GM18517 (cell line): ENCODE measurements around the gene METTL17.
A peak's percentile ranks its signal among the peaks of the same experiment; 100 is the strongest.
"Not testable (repeated sequence)": the region's sequence is repeated elsewhere in the genome, so short reads cannot be mapped to it uniquely, and the experiment has no call there.

Source experiments
- ATAC-seq: cut with Tn5 transposase; IDR thresholded peaks from one replicate; pipeline ENCODE4 v1.9.1; 2021; ENCODE audit warnings: mild to moderate bottlenecking, moderate library complexity; ENCODE audit not compliant: unreplicated experiment

Gene METTL17

GRCh38 chr14:20989787-20990600 is at the start of gene METTL17:
TSS of gene METTL17 (plus strand) at chr14:20989980. CDS start at chr14:20990003, 23 bp downstream.
- ATAC-seq = peak; percentile 97

- ATAC-seq = not testable (repeated sequence)
Observed at GRCh38 chr14:20945146-20945545, 44.6 kb upstream of the METTL17 start.

DNA sequence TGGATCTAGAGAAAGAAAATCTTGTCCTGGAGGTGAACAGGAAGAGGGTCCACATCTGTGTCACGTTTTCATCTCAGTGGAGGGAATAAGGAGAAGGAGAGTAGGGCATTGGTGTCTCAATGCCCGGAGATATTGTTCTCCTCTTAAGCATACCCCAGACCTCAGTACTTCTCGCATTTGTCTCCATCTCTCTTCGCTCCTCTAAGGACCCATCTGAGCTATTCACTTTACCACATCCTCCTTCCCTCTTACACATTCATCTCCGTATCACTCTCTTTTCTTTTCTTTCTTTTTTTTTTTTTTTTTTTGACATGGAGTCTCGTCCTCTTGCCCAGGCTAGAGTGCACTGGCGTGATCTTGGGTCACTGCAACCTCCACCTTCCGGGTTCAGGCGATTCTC is 43.1 kb upstream of the METTL17 start:
- ATAC-seq = not testable (repeated sequence)

DNA sequence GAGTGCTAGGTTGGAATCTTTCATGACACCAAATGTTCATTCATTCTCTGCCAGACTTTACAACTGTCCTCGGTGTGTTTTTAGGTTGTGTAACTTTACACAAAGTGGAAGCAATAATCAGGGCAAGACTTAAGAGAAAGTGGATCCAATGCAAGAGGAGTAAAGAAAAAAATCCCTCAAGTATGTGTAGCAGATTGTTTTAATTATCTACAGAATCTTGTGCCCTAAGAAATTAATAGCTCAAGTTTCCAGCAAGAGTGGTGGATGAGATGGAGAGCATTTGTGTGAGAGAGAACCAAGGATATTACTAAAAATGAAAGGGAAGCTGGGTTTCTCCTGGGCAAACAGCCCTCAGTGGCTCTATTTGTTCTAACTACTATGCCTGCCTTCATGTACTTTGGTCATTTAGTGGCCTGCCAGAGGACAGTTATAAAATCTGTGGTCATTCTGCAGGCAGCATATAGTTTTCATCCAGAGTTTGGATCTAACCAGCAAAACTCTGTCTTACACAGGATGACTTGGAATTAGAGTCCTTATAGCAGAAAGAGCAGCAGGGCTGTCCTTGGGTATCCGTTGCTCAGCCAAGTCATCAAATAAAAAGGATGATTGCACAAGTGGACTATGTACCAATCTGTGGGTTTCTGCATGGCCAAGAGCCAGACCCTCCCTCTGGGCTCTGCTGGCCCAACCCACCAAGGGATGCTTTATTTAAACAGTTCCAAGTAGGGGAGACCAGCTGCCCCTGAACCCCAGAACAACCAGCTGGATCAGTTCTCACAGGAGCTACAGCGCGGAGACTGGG is 34.8 kb upstream of the METTL17 start, which contains the start of gene RNASE2:
RNASE2 (plus strand) TSS at position 752 of the 802 bp plus-strand sequence. CDS start 285 bp downstream, outside the sequence.
- not testable (repeated sequence) for ATAC-seq

DNA sequence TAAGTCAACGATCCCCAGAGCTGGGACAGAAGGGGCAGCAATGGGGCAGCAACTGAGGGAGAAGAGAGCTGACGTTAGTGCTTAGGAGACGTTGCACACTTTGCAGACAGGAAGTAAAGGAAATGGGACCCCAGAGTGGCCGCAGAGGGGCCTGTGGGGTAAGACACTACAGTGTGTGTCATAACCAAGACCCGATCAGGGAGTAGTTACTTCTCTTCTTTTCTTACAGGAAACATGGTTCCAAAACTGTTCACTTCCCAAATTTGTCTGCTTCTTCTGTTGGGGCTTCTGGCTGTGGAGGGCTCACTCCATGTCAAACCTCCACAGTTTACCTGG is 34.3 kb upstream of the METTL17 start:
- ATAC-seq = not testable (repeated sequence)

DNA sequence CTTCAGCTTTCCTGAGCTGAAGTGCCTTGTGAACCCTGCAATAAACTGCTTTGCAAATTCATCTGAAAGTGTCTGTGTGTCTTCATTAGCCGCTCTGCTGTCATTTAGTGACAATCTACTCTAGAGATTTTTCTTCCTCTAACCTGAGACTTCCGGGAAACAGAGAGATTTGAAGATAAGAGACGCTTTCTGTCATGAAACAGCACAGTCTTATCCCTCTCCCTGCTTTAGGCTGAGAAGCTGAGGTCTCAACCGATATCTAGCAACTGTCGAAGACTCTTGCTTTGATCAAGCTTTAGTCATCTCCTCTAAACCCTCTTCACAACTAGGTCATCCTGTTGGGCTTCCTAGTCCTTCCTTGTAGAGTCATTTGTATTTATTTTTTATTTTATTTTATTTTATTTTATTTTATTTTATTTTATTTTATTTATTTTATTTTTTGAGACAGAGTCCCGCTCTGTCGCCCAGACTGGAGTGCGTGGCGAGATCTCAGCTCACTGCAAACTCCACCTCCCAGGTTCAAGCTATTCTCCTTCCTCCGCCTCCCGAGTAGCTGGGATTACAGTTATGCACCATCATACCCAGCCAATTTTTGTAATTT is 33.3 kb upstream of the METTL17 start:
- no peak for ATAC-seq

GRCh38 chr14:20958946-20959345 is 30.8 kb upstream of the METTL17 start:
- not testable (repeated sequence) for ATAC-seq

- no peak for ATAC-seq
Observed at GRCh38 chr14:20969336-20969735, 20.4 kb upstream of the METTL17 start.

DNA sequence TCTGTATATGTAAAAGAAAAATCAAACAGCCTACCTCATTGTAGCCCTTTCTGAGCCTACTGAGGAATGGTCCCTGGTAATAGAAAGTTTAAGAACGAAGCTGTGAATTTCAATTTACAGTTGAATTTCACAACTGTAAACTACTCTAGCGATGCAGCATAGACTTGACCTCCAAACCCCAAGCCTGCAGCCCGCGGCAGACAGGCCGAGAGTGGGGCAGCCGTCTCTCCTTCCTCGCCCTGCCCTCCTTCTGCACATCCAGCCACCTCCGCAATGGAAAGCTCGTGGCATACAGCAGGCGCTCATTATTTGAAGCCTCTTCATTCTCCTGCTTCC is 19.2 kb upstream of the METTL17 start:
- peak; percentile 8 for ATAC-seq

DNA sequence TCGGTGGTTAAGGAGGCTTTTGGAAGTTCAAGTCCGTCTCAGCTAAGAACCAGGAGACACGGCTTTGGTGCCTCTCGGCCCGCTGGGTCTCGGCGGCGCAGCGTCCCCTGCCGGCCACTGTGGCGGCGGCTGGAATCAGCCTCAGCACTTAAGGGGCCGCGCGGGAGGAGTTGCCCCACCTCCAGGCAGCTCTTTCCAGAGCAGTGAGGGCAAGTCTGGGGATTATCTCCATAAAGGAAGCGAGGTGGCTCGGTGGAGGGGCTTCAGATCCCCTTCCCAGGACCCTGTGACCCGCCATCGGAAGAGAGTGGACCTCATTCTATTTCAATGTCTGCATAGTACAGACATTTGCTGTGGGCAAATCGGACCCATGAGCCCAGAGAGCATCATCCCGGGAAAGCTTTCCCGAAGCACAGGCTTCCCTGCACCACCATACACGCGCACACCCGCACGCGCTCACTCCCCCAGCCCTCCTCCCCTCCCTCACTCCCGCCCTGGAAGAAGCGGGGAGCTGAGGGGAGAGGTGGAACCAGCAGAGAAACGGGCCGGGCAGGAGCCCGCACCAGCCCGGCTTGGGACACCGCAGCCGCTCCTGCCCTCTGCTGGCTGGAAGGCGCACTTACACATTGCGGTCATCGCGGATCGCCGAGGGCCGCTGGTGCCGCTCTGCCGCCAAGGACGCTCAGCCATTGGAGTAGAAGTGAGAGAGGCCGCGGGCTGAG is 18.6 kb upstream of the METTL17 start:
- peak; percentile 80 for ATAC-seq

DNA sequence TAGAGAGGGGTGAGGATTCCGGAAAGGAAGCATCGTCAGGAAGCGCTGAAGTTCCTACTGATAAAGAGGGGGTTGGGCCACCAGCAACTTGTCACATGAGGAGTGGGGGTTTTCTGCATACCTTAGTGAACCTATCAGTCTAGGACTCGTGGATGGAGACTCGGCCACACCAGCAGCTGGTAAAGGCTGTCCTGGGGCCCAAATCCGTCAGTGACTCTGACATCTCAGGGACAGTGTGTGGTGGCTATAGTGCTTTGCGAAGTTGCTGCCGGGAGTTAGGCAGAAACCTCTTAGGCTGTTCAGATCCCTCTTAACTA is 18.1 kb upstream of the METTL17 start:
- ATAC-seq = peak; percentile 31

GRCh38 chr14:20973501-20973900 is 16.3 kb upstream of the METTL17 start:
- ATAC-seq = no peak

GRCh38 chr14:20976291-20976690 is 13.5 kb upstream of the METTL17 start:
- ATAC-seq = no peak

DNA sequence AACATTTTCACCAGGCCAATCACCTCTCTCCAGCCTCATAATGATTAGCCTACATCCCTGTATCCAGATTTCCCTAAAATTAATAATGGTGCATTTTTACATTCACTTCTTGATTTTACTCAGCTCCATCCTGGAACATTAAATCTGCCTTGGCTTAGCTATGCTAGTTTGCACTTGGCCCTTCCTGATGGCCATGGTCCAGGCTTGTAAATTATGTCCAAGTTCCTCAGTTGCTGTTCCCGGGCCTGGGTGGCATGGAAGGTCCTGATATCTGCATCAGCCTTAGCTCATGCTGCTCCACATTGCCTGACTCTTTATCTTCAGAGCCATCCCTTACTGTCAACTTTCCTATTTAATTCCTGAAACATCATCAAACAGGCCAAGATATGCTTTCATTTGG is 11.1 kb upstream of the METTL17 start:
- no peak for ATAC-seq

DNA sequence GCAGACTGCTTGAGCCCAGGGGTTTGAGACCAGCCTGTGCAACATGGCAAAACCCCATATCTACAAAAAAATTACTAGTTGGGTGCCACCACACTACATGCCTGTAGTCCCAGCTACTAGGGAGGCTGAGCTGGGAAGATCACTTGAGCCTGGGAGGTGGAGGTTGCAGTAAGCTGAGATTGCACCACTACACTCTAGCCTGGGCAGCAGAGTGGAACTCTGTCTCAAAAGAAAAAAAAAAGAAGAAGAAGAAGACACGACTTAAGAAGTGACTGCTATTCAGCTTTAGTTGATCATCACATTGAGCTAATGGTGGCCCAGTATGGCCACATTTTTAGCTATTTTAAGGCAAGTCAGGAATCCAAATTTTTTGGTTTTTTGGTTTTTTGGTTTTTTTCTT is 8.9 kb upstream of the METTL17 start:
- ATAC-seq = no peak

DNA sequence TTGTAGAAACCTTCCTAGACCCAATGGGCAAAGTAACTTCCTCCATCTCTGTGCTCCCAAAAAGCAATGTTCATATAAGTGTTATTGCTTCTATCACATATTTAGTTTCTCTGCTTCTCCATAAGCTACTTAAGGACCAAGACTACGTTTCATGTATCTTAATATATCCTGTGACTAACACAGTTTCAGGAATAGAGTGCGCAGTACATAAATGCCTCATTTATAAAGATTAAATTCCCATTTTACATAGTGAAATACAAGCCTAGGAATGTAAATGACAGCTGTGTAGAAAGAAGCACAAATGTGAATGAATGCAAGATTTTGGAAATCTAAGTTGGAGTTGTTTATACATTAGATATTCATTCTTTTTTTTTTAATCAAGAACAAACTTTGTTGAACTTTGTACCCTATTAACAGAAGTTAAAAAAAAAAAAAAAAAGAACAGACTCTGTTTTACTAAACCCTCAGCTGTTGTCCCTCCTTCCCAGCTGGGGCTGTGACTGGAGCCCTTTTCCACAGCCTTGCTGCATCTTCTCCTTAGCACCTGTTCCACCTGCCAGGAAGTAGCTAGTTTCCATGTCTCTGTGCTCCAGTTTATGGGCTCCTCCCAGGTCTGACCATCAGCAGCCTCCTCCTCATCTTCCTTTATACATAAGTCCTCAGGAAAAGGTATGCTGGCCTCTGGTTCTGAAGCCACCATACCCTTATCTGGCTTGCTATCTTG is 7.0 kb upstream of the METTL17 start:
- ATAC-seq = no peak

DNA sequence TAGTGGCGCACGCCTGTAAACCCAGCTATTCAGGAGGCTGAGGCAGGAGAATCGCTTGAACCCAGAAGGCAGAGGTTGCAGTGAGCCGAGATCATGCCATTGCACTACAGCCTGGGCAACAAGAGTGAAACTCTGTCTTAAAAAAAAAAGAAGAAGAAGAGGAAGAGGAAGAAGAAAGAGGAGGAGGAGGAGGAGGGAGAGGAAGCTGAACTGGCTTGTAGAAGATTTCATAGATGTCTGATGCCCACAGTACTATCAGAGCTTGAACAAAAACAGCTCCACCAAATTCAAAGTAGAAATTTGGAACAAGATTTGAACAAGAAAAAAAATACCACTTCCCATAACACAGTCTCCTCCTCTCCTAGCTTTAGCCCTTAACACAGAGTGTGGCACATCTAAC is 4.1 kb upstream of the METTL17 start:
- not testable (repeated sequence) for ATAC-seq

GRCh38 chr14:20986811-20987210 is 3.0 kb upstream of the METTL17 start:
- no peak for ATAC-seq

DNA sequence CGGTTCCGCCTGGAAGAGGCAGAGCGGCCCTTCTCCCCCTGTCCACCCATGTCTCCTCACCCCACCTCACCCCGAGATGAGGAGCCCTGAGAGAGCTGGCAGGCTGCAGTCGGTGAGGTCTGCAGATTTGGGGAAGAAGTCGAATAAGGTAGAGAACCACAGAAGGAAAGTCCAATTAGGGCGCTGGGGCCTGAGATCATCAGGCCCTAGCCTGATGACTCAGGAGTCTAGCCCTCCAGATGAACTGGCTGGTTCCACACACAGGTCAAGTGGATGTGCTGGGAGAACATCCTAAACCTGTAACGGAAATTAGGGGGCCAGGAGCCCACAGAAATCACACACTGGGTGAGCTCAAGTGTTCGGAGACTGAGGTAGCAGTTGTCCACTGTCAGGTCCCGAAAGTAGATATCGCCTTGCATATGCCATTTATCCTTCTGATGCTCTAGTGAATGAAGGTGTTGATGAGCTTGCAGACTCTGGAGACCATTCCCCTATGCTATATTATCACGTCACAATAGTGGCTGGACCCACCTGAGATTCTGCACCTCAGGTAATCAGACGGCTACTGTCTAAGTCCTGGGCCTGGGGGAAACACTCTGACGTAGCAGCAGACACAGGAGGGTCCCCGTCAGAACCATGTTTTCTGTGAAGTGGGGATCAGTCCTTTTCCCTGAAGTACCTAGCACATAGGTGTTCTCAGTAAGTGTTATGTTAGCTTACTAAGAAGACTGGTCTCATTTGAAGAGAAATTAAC is 886 bp upstream of the METTL17 start:
- no peak for ATAC-seq

DNA sequence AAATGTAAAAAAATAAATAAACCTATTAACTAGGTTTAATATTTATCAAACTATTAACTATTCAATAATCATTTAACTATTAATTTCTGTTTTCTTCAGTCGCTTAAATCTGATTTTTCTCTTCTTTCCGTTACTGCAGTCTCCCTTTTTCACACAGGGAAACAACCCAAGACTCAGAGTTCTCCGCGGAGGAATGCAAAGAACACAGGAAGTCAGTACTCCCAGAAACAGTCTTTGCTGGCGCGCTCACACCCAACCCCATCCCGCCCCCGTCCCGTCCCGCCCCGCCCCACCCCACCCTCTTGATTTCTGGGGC is 351 bp upstream of the METTL17 start:
- ATAC-seq = no peak
